Ascending aorta (tissue), 2 donors: ENCODE results near the gene MPIG6B. TPM values are rescaled to one million over a fixed set of nuclear protein-coding genes. Genes with fewer than 3 reads are reported as not detected.

Experiments
- DNase-seq, 2 donors: peaks; one replicate each; pipeline ENCODE4 v3.0.0-alpha.2; 2019; ENCODE audit warnings: low spot score in 2 of 2
- H3K27ac ChIP-seq, 2 donors: fragments of 200-600 bp; sonication (generic); one replicate each; pipeline ENCODE4 v1.5.1; 2016 to 2017; ENCODE audit warnings: mild to moderate bottlenecking in 1 of 2
- H3K27me3 ChIP-seq: fragments of 200-600 bp; sonication (generic); one replicate; pipeline ENCODE4 v1.5.1; 2017
- H3K36me3 ChIP-seq, 2 donors: fragments of 200-600 bp; sonication (generic); one replicate each; pipeline ENCODE4 v1.5.1; 2016
- H3K4me1 ChIP-seq, 2 donors: fragments of 200-600 bp; sonication (generic); one replicate each; pipeline ENCODE4 v1.5.1; 2016 to 2017; ENCODE audit warnings: mild to moderate bottlenecking in 1 of 2
- H3K4me3 ChIP-seq, 2 donors: fragments of 200-600 bp; sonication (generic); one replicate each; pipeline ENCODE4 v1.5.1; 2016 to 2017; ENCODE audit warnings: mild to moderate bottlenecking in 1 of 2
- H3K9me3 ChIP-seq, 2 donors: fragments of 200-600 bp; sonication (generic); one replicate each; pipeline ENCODE4 v1.5.1; 2016
- intact Hi-C: fragments of 100-400 bp; cut with DNase I; formaldehyde crosslinking; loops from one replicate; pipeline ENCODE4 v1.15.1; 2023
- total RNA-seq: library from RNA; depleted of rRNA; stranded (reverse); fragments of >200 nt; gene quantifications from one replicate; pipeline ENCODE4 v1.1.0, GENCODE V29; 2016
- TF ChIP-seq, protein P1 (sequence below), 3 experiments: fragments of 200-600 bp in 2 of 3; fragments of 450-650 bp in 1 of 3; sonication (generic) in 2 of 3; IDR thresholded peaks; one replicate each; pipeline ENCODE4 v1.5.1; 2016 to 2019; ENCODE audit warnings: antibody characterized with exemption in 3 of 3, mild to moderate bottlenecking in 1 of 3, moderate library complexity in 1 of 3

MPIG6B gene
- total RNA-seq, 1 donor from 2014 or later, result not detected

- peak overlapping the region; percentile 62 to 64 for H3K27ac ChIP-seq
- intact Hi-C loops, result loop anchor here (2.0 to 5.0 kb wide), 4 partner anchors 48 to 271 kb away; partner anchors contain the start of genes DDAH2 and NEU1
- H3K27me3 ChIP-seq, result no peaks in the 10 kb centered on the region
- TF ChIP-seq, protein P1, sequence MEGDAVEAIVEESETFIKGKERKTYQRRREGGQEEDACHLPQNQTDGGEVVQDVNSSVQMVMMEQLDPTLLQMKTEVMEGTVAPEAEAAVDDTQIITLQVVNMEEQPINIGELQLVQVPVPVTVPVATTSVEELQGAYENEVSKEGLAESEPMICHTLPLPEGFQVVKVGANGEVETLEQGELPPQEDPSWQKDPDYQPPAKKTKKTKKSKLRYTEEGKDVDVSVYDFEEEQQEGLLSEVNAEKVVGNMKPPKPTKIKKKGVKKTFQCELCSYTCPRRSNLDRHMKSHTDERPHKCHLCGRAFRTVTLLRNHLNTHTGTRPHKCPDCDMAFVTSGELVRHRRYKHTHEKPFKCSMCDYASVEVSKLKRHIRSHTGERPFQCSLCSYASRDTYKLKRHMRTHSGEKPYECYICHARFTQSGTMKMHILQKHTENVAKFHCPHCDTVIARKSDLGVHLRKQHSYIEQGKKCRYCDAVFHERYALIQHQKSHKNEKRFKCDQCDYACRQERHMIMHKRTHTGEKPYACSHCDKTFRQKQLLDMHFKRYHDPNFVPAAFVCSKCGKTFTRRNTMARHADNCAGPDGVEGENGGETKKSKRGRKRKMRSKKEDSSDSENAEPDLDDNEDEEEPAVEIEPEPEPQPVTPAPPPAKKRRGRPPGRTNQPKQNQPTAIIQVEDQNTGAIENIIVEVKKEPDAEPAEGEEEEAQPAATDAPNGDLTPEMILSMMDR (IDR thresholded peaks at IDR 0.05), result peak in 2 of 3 experiments; percentile 19 to 24
- peaks cover 2 to 5% of the 10 kb centered on the region in 2 donors for H3K4me1 ChIP-seq
- H3K4me3 ChIP-seq, result peak overlapping the region; percentile 62 to 86
- no peak for DNase-seq
- no peaks in the 10 kb centered on the region for H3K9me3 ChIP-seq
- H3K36me3 ChIP-seq, result peaks cover 0 to 4% of the 10 kb centered on the region in 2 donors
Observed at GRCh38 chr6:31681135-31681671, 42.0 kb upstream of the MPIG6B start.

- Histone ChIP-seq H3K9me3 (no peaks in the 10 kb centered on the region), H3K4me3 (no peak overlapping the region), H3K4me1 (peaks cover 2 to 5% of the 10 kb centered on the region in 2 donors)
Observed at GRCh38 chr6:31683591-31683990, 39.6 kb upstream of the MPIG6B start.

GRCh38 chr6:31686483-31686882 lies 36.7 kb upstream of the MPIG6B start:
- no peaks in the 10 kb centered on the region for H3K9me3 ChIP-seq
- TF ChIP-seq, protein P1 (IDR thresholded peaks at IDR 0.05), result no peak

More at GRCh38 chr6:31683591-31683990, 39.6 kb upstream of the MPIG6B start:
- H3K36me3 ChIP-seq, result peaks cover 18 to 28% of the 10 kb centered on the region in 2 donors
- DNase-seq, result no peak
- TF ChIP-seq, protein P1 (IDR thresholded peaks at IDR 0.05), result no peak
- no peak overlapping the region for H3K27ac ChIP-seq
- intact Hi-C loops, result loop anchor here (5.0 kb wide), 2 partner anchors 89 to 269 kb away; no protein-coding TSS in a partner anchor
- no peaks in the 10 kb centered on the region for H3K27me3 ChIP-seq

GRCh38 chr6:31687321-31687720 lies 35.9 kb upstream of the MPIG6B start:
- intact Hi-C loops, result no loop called here
- Histone ChIP-seq H3K9me3 (no peaks in the 10 kb centered on the region), H3K4me3 (no peak overlapping the region), H3K36me3 (peaks cover 54 to 64% of the 10 kb centered on the region in 2 donors), H3K4me1 (no peaks in the 10 kb centered on the region), H3K27me3 (no peaks in the 10 kb centered on the region), H3K27ac (no peak overlapping the region)
- no peak for DNase-seq
- TF ChIP-seq, protein P1 (IDR thresholded peaks at IDR 0.05), result no peak

More at GRCh38 chr6:31686483-31686882, 36.7 kb upstream of the MPIG6B start:
- H3K27me3 ChIP-seq, result no peaks in the 10 kb centered on the region
- H3K4me1 ChIP-seq, result peaks cover 0 to 2% of the 10 kb centered on the region in 2 donors
- DNase-seq, result no peak
- peaks cover 46 to 57% of the 10 kb centered on the region in 2 donors for H3K36me3 ChIP-seq
- no peak overlapping the region for H3K27ac ChIP-seq
- intact Hi-C loops, result no loop called here
- no peak overlapping the region for H3K4me3 ChIP-seq

GRCh38 chr6:31687860-31688693 lies 35.1 kb upstream of the MPIG6B start:
- TF ChIP-seq, protein P1 (IDR thresholded peaks at IDR 0.05), result no peak
- no peak overlapping the region for H3K27ac ChIP-seq
- H3K4me3 ChIP-seq, result no peak overlapping the region
- DNase-seq, result no peak
- intact Hi-C loops, result no loop called here
- no peaks in the 10 kb centered on the region for H3K27me3 ChIP-seq
- H3K36me3 ChIP-seq, result peaks cover 62 to 72% of the 10 kb centered on the region in 2 donors
- no peaks in the 10 kb centered on the region for H3K9me3 ChIP-seq
- H3K4me1 ChIP-seq, result no peaks in the 10 kb centered on the region
